ENCODE results near the gene MAP7.
"Not testable (repeated sequence)": the region's sequence is repeated elsewhere in the genome, so short reads cannot be mapped to it uniquely, and the experiment has no call there.

Gene MAP7

DNA sequence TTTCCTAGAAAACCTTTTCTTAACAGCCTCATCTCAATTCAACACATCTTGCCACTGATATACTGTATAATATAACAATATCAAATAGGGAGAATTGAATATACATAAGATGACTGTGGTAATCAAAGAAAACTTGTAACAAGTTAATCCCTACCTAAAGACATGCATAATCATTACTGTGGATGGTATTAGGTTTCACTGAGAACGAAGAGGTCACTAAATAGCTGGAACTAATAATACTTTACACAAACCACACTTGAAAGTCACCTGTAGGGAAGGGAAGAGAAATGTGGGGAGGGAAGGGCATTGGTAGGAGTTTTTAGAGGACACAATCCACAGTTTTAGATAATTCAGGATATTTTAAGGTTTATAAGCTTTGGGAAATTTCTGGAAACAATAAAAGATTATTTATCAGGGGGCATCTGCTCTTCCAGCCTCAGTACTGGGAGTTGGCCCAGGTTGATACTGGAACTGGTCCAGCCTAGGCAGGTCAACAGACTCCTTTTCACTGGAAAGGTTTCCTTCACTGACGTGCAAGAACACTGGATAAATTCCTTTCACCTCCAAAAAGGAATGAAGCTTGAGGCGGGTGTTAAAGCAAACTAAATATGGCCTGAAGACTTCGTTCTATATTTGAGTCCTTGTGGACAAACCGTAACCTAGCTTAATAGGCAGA, 44.0 kb downstream of the MAP7 start:
- DNase-seq (ENCODE audit: low read depth in 2 of 3, low spot score in 2 of 3): no peak

DNA sequence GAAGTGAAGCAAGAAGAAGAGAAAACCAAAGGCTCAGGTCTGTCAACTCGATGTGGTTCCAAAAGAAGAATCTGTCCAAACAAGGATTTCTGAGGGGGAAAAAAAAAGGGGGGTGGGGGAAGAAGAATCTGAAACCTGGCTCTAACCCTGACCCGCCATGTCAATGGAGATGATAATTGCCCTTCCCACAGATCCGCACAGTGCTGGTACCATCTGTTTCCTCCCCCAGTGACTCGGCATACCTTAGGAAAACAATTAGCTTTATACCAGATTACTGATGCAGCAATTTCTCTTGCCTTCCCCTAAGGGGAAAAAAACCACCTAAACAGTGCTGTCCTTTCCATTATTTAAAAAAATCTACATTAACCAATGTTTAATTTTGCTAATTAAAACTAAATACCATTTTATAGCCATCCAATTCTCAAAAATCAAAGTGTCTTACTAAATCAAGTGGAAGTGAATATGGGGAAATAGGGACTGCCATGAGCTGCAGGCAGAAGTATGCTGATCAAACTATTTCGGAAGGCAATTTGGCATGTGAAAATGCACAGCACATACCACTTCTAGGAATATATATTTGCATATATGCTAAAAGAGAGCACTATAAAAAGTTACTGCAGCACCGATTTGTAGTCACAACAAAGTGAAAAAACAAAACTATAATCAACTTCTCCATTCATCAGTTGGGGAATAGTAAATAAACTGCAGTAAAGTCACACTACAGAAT, 46.8 kb downstream of the MAP7 start:
- no peak for DNase-seq (ENCODE audit: low read depth in 2 of 3, low spot score in 2 of 3)

DNA sequence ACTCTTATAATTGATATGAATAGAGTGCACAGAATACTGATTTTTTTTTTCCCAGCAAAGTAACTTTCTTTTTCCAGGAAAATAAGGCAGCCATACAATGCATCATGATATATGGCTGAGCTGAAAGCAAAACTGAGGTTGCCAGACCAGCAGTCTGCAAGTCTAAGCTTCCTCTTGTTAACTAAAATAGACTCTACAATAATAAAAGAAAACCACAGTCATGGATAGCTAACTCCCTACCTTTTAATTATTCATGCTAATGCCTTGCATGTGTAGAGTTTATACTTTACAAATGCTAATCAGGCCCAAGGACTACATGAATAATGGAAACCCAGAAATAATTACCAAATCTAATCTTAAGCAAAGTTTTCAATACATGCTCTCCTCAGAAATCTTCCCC, 47.4 kb downstream of the MAP7 start:
- no peak for DNase-seq (ENCODE audit: low read depth in 2 of 3, low spot score in 2 of 3)

DNA sequence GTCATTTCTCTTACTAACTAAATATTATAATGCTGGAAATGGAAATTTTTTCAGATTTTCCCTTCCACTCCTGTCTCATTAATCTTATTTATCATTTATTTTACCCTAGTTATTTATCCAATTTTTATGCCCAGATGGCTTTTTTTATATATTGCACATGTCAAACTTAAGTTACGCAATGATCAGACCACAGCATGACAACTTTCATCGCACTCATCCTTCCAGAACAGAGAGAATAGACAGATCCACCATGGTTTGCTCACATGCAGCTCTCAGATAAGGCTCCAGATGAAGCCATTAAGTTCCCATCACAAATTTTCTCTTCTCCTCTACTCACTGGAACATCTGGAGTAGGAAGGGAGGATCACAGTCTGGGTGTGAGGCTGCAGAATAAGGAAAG, 48.7 kb downstream of the MAP7 start:
- no peak for DNase-seq (ENCODE audit: low read depth in 2 of 3, low spot score in 2 of 3)

DNA sequence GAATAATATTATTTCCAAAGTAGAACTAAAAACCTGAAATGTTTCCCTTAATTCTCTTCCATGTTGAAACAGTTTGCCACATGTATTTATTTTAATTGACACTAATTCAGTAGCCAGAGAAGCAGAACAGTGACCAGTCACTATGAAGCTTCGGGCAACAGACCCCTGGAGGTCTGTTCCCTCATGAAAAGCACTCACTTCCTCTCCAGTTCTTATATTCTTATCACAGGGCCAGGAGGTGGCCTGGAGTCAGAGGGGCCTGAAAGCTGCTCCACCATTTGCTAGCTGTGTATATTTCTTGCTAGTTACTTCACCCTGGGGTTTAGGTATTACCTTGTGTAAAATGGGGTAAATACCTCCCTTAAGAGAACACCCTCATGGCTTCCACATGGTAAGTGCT, 49.1 kb downstream of the MAP7 start:
- no peak for DNase-seq (ENCODE audit: low read depth in 2 of 3, low spot score in 2 of 3)

DNA sequence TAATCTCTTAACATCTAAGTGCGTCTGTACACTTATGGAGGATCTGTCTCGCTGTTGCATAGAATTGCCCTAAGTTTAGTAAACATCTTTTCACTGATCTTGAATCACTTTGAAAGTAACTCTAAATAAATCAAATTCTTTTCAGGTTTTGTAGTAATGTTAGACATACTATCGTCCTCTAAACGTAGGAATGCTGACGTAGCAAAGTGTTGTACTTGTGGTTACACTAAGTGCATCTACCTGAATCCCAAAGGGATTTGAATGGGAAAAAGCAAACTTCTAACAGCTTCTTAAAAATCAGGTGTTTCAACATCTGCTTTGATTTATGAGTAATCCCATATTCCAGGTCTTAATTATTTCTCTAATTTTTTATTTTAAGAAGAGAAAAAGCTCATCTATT, 49.8 kb downstream of the MAP7 start:
- DNase-seq (ENCODE audit: low read depth in 2 of 3, low spot score in 2 of 3): no peak

DNA sequence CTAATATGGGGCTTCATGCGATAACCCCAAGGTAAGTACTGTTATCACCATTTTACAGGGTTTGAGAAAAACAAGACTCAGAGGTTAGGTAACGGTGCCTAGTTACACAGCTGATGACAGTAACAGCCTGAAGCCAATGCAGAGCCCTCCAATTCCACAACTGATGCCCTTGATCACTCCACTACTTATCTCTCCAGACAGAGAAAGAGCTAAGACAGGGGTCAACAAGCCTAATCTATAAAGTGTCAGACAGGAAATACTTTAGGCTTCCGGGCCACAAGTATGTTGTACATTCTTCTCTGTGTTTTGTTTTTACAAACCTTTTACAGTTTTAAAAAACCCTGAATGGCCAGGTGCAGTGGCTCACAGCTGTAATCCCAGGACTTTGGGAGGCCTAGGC, 50.9 kb downstream of the MAP7 start:
- no peak for DNase-seq (ENCODE audit: low read depth in 2 of 3, low spot score in 2 of 3)

DNA sequence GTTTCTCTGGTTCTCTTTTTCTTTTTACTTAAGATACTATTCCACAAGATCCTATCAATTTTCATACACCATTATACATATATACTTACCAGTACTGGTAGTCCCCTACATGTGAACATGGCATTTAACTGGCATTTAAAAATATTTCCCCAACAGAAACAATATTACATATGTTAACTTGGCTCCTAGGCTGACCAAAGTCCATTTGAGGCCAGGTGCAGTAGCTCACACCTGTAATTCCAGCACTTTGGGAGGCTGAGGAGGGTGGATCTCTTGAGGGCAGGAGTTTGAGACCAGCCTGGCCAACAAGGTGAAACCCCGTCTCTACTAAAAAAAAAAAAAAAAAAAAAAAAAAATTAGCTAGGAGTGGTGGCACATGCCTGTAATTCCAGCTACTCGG, 53.8 kb downstream of the MAP7 start:
- DNase-seq (ENCODE audit: low read depth in 2 of 3, low spot score in 2 of 3): not testable (repeated sequence)

DNA sequence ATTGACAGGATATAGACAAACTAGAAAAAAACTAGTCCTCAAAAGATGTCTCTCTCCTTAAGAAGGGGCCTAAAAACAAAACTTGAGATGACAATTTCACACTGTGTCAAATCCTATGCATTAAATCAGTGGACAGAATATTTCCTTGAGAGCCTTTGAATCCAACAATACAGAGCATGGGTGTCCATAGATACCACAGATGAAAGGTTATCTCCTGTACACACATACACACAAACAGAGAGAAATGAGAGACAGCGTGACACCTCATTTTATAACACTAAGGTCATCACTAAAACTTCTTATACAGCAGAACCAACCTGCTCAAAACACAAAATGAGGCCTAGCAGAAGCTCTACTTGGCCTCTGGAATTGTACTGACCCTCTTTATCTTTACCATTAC, 55.5 kb downstream of the MAP7 start:
- DNase-seq (ENCODE audit: low read depth in 2 of 3, low spot score in 2 of 3): no peak

DNA sequence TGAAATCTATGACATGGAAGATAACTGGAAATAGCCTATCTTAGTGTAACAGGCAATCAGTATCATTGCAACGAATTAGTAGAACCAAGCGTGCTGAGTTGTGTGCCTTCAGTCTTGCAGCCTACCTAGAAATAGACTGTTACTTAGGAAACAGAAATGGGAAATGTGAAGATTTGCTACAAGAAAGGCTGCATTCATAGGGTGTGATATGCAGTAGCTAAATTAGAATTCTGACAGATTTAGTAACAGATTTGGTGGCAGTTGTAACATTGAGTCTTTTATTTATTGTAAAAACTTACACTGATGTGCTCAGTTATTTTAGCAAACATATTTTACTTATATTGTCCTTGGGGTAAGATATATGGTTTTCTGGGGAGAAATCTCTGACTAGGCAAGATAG, 56.2 kb downstream of the MAP7 start:
- DNase-seq (ENCODE audit: low read depth in 2 of 3, low spot score in 2 of 3): no peak

DNA sequence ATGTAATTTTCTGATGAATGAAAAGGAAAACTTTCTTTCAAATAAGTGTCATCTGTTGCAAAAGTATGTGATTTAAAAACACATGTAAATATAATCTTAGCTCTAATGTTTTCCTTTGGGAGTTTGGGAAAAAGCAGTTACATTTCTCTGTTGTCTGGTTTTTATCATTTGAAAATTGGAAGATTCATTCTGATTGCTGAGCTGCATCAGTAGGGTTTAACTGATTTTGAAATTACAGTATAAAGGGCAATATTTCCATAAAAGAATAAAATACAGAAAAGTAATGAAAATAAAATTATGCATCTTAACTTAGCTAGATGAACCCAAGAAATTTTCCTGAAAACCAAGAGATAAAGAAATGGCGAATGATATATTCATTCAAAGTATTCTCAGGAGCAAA, 57.8 kb downstream of the MAP7 start:
- DNase-seq (ENCODE audit: low read depth in 2 of 3, low spot score in 2 of 3): no peak

DNA sequence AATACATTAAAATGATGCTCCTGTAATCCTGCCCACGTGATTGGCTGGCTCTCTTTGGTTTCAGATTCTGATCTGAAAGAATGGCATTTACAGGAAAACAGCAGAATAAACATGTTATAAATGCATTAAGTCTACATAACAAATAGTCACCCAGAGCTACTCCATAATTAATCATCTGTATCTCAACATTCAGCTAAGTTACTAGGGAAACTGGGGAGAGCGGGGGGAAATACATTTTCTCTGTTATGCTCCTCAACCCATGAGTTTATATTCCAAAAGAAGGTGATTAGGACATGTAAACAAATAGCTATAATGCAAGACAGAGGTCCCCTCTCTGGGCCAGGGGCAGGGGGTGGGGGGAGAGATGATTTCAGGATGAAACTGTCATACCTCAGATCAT, 58.5 kb downstream of the MAP7 start:
- DNase-seq (ENCODE audit: low read depth in 2 of 3, low spot score in 2 of 3): no peak

DNA sequence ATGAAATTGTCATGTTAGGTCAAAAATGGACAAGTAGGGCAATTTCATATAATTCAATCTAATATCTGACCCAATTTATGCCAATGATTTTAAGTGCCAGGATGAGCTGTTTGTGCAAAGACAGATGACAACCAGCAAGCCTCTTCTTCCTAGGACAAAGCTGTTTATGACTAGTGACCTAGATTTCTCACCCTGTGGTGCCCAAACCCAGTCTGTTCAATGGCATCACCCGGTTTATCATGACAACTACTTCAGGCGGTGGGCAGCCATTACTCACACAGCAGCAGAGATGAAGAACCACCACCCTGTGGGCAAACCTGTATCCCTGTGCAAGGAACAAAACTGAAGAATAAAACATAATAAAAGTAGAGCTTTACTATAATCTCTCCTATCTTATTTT, 59.0 kb downstream of the MAP7 start:
- no peak for DNase-seq (ENCODE audit: low read depth in 2 of 3, low spot score in 2 of 3)

DNA sequence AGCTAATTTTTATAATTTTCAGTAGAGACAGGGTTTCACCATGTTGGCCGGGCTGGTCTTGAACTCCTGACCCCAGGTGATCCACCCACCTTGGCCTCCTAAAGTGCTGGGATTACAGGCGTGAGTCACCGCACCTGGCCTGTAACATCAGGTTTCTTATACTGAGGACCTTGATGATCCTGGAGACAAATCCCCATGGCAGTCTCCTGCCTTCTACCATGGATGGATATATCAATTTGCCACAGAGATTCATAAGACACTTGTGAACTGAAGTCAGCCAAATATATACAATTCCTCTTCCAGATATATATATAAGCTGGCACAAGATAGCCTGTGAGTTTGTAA, 60.6 kb downstream of the MAP7 start:
- DNase-seq (ENCODE audit: low read depth in 2 of 3, low spot score in 2 of 3): not testable (repeated sequence)

DNA sequence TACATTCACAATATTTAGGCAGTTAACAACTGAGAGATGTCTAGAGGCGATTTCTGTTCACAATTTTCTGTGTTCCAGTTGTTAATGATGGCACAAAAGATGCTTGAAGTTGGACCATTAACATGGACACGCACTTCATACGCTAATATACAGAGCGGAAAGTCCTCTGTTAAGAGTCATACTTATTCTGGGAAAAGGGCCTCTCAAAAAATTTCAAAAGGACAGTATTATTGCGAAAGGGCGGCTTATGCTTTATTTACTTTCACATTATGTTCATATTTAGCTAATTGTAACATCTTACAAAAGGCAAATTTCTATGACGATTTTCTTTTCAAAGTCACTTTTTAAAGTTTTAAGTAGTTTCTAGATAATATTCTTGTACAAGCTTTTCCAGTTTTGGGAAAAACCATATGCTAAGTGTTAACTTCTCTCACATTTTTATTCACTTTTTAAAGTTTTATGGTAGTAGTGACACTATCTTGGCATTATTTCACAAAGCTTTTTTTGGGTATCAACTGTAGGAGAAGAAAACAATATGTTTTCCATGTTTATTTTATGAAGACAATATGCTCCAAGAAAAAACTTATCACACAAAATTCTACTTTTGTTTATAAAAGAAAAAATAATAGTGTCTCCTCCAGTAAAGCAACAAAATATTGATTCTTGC, 62.3 kb downstream of the MAP7 start:
- no peak for DNase-seq (ENCODE audit: low read depth in 2 of 3, low spot score in 2 of 3)

DNA sequence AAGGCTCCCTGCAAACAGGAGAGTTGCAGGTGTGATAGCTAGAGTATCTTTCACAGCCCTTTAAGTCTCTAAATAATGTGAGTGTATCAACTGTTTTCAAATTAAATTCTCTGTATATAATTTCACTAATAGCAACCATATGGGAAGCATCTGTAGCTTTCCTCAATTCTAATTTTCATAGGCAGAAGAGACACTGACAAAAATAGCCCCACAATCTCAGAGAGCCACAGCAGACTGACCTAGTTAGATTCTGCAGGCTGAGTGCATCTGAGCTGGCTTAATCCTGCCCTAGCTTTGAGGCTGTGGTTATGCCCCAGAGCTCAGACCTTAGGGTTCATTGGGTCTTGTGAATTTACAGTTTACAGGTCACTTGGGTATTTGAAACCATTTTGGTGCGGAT, 63.9 kb downstream of the MAP7 start:
- DNase-seq (ENCODE audit: low read depth in 2 of 3, low spot score in 2 of 3): no peak

DNA sequence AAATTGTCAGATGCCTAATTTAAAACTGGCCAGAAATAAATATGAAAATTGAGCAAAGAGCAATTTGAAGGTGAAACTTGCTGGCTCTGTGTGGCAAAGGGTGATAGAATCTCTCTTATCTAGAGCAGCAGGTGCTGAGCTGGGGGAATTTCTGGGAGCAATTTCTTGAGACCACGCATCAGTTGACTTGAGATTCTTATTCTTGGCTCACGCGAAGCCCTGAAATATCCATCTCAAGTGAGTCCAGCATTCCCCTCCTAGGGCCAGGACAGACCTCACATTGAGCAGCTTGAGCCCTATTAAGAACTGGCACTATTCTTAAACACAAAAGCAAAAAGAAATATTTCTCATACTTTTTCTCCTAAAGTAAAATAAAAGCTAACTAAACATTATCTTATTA, 66.3 kb downstream of the MAP7 start:
- DNase-seq (ENCODE audit: low read depth in 2 of 3, low spot score in 2 of 3): no peak

DNA sequence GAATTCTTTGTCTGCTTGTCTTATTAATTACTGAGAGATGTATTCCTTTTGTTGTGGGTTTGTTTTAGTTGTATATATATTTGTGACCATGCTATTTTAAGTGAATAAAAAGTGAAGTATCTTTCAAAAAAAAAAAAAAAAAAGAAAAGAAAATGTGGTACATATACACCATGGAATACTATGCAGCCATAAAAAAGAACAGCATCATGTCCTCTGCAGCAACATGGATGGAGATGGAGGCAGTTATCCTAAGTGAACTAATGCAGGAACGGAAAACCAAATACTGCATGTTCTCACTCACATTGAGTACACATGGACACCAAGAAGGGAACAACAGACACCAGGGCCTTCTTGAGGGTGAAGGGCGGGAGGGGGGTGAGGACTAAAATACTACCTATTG, 67.2 kb downstream of the MAP7 start:
- not testable (repeated sequence) for DNase-seq (ENCODE audit: low read depth in 2 of 3, low spot score in 2 of 3)

DNA sequence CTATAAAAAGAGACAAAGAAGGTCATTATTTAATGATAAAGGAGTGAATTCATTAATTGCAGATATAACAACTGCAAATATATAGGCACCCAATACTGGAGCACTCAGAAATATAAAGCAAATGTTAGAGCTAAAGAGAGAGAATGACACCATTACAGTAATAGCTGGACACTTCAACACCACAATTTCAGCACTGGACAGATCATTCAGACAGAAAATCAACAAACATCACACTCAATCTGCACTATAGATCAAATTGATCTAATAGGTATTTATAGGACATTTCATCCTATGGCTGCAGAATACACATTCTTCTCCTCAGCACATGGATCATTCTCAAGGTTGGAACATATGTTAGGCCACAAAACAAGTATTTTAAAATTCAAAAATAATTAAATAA, 72.7 kb downstream of the MAP7 start:
- no peak for DNase-seq (ENCODE audit: low read depth in 2 of 3, low spot score in 2 of 3)

DNA sequence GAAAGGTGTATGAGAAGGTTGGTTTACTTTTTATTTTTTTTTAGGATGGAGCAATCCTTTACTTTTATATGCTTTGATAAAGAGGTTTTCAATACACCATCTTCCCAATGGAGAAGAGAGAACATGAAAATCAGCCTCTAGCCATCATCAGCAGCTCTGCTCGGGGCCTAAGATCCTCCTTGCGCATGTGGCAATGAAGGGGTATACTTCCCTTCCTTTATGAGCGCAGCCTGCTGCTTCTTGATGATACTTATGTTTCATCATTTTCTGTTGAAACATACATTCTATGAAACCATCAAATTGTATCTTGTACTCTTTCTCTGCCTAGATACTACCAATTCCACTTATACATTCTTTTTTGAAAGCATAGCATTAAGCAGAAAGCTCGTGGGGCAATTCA, 74.5 kb downstream of the MAP7 start:
- no peak for DNase-seq (ENCODE audit: low read depth in 2 of 3, low spot score in 2 of 3)

DNA sequence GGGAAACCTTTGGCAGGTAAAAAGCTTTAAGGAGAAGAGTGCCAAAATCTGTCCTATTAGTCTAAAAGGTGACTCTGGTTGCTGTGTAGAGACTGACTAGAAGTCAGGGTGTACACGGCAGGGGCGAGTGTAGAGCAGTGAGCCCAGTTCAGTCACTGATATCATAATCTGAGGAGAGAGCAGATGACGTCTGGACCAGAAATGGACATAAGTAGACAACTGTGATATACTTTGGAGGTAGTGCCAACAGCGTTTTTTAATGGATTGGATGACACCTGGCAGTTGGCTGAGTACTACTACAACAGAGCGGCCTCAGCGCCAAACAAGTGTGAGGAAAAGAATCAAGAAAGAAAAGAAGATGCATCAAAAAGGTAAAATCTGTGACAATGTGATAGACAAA, 76.0 kb downstream of the MAP7 start:
- no peak for DNase-seq (ENCODE audit: low read depth in 2 of 3, low spot score in 2 of 3)

DNA sequence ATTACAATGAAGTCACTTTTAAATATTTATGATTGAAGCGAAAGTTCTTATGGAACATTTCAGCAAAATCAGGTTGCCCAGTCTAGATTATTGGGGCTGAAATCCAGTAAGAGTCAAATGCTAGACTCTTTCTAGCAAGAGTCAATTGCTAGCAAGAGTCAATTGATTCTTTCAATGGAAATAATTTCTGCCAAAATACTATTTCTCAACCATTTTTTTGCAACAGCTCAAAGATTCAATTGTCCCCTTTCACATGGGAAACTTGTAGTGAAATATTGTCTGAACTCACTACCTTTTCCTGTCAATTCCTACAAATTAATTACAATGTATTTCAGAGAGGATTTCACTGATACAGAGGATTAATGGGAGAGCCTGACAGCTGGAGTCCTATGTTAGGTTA, 78.3 kb downstream of the MAP7 start:
- no peak for DNase-seq (ENCODE audit: low read depth in 2 of 3, low spot score in 2 of 3)

DNA sequence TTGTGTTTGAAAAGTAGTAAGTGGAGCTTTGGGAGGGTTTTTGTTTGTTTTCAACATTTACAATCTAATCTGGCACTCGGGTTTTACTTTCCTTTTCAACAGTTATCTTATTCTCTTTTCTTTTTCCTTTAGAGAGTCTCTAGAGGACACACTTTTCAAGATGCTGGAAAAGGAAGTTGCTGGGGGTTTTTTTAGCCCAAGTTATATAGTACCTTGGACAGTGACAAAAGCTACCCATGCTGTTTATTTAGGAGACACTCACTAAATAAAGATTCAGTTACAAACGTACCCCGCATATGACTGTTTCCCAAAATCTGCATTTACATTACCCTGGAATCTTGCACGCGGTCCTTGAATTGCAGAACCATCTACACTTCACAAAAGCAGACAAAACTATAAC, 78.8 kb downstream of the MAP7 start:
- DNase-seq (ENCODE audit: low read depth in 2 of 3, low spot score in 2 of 3): no peak

All from activated CD8-positive, alpha-beta memory T cell treated with anti-CD3 and anti-CD28 coated beads for 48 hours (primary cell).